Nasal cavity respiratory epithelium epithelial cell of viscerocranial mucosa (primary cell): ENCODE data around the gene MS4A10. TPM values are rescaled to one million over a fixed set of nuclear protein-coding genes. Genes with fewer than 3 reads are reported as not detected.

Experiments
- total RNA-seq: library from RNA; depleted of rRNA; stranded (reverse); fragments of >200 nt; gene quantifications from 2 replicates; pipeline ENCODE4 v1.2.3, GENCODE V29; 2014

MS4A10 gene
- not detected in 2 replicates for total RNA-seq

DNA sequence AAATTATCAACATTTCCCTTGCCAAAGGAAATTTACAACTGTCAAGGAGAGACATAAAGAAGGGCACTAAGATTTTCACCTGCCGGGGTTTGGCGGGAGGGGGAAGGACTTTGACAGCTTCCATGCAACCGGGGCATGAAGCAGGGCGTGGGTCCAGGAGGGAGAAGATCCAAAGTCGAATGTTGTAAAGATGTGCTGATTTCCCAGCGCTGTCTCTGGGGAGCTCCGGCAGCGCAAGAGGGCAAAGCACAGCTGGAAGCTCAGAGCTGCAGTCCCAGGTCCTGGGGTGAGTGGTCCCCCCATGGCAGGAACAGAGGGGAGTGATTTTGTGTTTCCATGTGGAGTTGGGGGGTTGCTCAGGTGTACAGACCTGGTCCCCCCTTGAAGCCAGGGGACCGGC lies at the start of gene MS4A10:
Gene MS4A10, plus strand, starts transcription at position 198 of the 400 bp plus-strand sequence. CDS start 5,003 bp downstream, outside the sequence.

DNA sequence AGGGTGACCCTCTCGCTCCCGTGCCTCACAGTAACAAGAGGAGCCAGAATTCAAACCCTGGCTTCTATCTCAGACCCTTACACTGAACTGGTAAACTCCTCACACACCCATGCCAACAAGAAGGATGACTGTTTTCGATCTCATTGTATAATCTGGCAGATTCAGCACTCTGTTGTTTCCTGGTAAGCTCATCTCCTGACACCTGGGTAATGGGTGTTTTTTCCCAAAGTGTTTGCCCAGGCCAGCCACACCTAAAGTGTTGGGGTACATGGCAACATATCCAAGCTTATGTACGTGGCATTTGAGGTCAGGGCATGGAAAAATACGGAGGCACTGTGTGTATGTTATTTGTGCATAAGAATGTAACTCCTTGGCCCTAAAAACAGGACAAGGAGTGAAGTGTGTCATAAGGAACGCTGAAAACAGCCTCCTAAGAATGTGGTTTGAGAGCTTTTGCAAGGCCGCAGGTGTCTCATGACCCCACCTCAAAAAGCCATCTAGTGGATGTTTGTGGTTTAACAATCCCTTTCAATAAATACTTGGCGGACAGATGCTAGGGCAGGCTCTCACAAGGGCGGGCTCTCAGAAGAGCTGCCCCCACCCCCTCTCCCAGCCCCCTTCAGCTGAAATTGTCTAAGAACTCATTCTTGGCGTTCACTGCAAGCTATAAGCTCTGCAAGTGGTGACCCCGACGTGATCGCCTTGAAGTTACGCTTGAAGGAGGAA lies 28.7 kb upstream of the MS4A10 start, which contains the start of gene MS4A15:
Gene MS4A15, plus strand, starts transcription at position 561 of the 726 bp plus-strand sequence. CDS start 6,867 bp downstream, outside the sequence.

DNA sequence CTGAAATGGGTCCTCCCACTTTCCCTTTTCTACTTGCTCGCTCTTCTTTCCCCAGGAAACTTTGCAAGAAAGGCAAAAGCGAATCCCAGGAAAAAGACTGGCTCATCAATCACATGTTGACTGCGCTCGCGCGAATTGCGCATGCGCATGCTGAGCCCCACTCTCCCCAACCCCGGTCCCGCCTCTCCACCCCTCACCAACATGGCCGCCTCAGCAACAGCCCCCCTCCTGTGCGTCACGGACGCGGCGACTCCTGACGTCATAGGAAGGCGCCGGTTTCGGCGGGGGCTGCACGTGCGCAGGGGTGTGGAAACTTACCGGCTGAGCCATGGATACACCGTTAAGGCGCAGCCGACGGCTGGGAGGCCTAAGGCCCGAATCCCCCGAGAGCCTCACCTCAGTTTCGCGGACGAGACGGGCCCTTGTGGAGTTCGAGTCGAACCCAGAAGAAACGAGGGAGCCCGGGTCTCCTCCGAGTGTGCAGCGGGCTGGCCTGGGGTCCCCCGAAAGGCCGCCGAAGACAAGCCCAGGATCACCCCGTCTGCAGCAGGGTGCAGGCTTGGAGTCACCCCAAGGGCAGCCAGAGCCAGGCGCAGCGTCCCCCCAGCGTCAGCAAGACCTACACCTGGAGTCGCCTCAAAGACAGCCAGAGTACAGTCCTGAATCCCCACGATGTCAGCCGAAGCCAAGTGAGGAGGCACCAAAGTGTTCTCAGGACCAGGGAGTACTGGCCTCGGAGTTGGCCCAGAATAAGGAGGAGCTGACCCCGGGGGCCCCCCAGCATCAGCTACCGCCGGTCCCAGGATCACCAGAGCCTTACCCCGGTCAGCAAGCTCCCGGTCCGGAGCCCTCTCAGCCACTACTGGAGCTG lies 56.9 kb downstream of the MS4A10 start, which contains the start of gene CCDC86:
Gene CCDC86, plus strand, starts transcription at position 317 of the 871 bp plus-strand sequence. Its CDS starts 12 bp downstream, at position 329.

Other genes with a start within 250 kb of the MS4A10 start
- gene MS4A8, start 85.7 kb upstream of the MS4A10 start, total RNA-seq = not detected in 2 replicates
- not detected in 2 replicates for gene MS4A18, start 60.6 kb upstream of the MS4A10 start, total RNA-seq
- gene MS4A15, start 28.5 kb upstream of the MS4A10 start, total RNA-seq = not detected in 2 replicates
- 17.8 and 24.9 TPM in 2 replicates for gene CCDC86, start 56.8 kb downstream of the MS4A10 start, total RNA-seq
- gene PTGDR2, start 70.6 kb downstream of the MS4A10 start, total RNA-seq = under 0.01 and 0.07 TPM in 2 replicates
- not detected in 2 replicates for gene ZP1, start 82.2 kb downstream of the MS4A10 start, total RNA-seq
- 38.3 and 76.7 TPM in 2 replicates for gene PRPF19, start 121.3 kb downstream of the MS4A10 start, total RNA-seq
- gene TMEM109, start 128.8 kb downstream of the MS4A10 start, total RNA-seq = 6.5 and 29.0 TPM in 2 replicates
- gene TMEM132A, start 139.1 kb downstream of the MS4A10 start, total RNA-seq = 22.6 and 144 TPM in 2 replicates
- gene SLC15A3, start 166.8 kb downstream of the MS4A10 start, total RNA-seq = under 0.01 and 0.85 TPM in 2 replicates
- gene CD6, start 186.3 kb downstream of the MS4A10 start, total RNA-seq = 0.07 TPM in 1 of 2 replicates, not detected in the other